HL-60 (cell line): ENCODE data around the gene UBTF.

Experiments
- DNase-seq, 2 experiments: peaks; one replicate each; pipeline ENCODE4 v3.0.0-alpha.2; 2010 to 2020; ENCODE audit warnings: low read depth in 1 of 2, low spot score in 1 of 2
- H3K27ac ChIP-seq: fragments of 250-450 bp; sonication (Bioruptor Pico); replicated peaks from 2 replicates; pipeline ENCODE4 v1.5.1; 2020; ENCODE audit warnings: mild to moderate bottlenecking, moderate library complexity
- H3K27me3 ChIP-seq: fragments of 250-450 bp; sonication (Bioruptor Pico); 2 replicates; pipeline ENCODE4 v1.5.1; 2021; ENCODE audit warnings: mild to moderate bottlenecking, moderate library complexity; ENCODE audit not compliant: insufficient read depth, poor library complexity, severe bottlenecking
- H3K4me3 ChIP-seq: replicated peaks from 2 replicates; pipeline ENCODE4 v1.5.1; 2011; ENCODE audit warnings: mild to moderate bottlenecking, control low read depth, low read length; ENCODE audit not compliant: insufficient read depth
- GABPA ChIP-seq: IDR thresholded peaks from 2 replicates; pipeline ENCODE4 v1.6.1; 2012; ENCODE audit warnings: low read depth
- POLR2AphosphoS5 ChIP-seq: IDR thresholded peaks from 2 replicates; pipeline ENCODE4 v1.6.1; 2012; ENCODE audit warnings: low read depth
- SPI1 ChIP-seq: IDR thresholded peaks from 2 replicates; pipeline ENCODE4 v1.6.1; 2012; ENCODE audit warnings: low read depth, mild to moderate bottlenecking, borderline replicate concordance
- TF ChIP-seq, protein P1 (sequence below): IDR thresholded peaks from one replicate; pipeline ENCODE4 v1.5.1; 2011; ENCODE audit warnings: low read length, control low read depth, inconsistent platforms; ENCODE audit not compliant: insufficient read depth
- TF ChIP-seq, protein P2 (sequence below): IDR thresholded peaks from 2 replicates; pipeline ENCODE4 v1.6.1; 2012; ENCODE audit warnings: low read depth; ENCODE audit not compliant: insufficient replicate concordance

UBTF gene

DNA sequence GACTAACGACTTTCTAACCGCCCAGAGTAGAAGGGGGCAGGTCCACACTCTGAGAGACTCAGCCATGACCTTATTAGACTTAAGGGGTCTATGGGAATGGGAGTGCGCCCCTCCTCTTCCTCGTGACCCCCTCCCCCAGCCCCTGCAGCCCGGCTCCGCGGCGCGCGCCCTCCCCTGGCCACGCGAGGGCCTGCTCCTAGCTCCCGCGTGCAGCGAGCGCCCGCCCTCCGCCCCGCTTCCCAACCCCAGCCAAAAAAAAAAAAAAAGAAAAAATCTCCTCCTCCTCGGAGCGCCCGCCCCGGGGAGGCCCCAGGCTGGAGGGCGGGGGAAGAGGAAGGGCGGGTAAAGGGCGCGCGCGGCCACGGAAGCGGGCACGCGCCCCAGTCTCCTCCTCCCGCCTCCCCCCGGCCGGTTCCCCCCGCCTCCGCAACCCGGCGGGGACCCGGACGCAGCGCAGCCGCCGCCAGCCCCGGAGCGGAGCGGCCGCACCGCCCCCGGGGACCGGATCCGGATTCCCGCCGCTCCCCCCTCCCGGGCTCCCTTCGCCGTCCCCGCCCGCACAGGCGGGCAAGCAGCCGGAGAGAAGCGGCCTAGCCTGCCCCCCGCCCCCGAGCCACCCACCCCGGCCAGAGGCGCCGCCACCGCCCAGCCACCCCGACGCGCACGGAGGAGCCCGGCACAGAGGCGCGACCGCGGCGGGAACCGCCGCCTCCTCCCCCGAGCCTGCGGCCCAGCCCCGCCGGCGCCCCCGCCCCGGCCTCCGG, 949 bp downstream of the UBTF start:
- no peaks in the 10 kb centered on the region for H3K27me3 ChIP-seq
- peak overlapping the region; percentile 91 for H3K27ac ChIP-seq
- peak overlapping the region; percentile 67 for H3K4me3 ChIP-seq
- TF ChIP-seq SPI1 (peak; percentile 42; the same call in 1 of the 2 replicates), POLR2AphosphoS5 (peak; percentile 32), GABPA (0 out of 2 replicates have a peak, but pooled peaks have one; percentile 12)
- TF ChIP-seq, protein P1, sequence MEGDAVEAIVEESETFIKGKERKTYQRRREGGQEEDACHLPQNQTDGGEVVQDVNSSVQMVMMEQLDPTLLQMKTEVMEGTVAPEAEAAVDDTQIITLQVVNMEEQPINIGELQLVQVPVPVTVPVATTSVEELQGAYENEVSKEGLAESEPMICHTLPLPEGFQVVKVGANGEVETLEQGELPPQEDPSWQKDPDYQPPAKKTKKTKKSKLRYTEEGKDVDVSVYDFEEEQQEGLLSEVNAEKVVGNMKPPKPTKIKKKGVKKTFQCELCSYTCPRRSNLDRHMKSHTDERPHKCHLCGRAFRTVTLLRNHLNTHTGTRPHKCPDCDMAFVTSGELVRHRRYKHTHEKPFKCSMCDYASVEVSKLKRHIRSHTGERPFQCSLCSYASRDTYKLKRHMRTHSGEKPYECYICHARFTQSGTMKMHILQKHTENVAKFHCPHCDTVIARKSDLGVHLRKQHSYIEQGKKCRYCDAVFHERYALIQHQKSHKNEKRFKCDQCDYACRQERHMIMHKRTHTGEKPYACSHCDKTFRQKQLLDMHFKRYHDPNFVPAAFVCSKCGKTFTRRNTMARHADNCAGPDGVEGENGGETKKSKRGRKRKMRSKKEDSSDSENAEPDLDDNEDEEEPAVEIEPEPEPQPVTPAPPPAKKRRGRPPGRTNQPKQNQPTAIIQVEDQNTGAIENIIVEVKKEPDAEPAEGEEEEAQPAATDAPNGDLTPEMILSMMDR, result peak; percentile 22
- TF ChIP-seq, protein P2, sequence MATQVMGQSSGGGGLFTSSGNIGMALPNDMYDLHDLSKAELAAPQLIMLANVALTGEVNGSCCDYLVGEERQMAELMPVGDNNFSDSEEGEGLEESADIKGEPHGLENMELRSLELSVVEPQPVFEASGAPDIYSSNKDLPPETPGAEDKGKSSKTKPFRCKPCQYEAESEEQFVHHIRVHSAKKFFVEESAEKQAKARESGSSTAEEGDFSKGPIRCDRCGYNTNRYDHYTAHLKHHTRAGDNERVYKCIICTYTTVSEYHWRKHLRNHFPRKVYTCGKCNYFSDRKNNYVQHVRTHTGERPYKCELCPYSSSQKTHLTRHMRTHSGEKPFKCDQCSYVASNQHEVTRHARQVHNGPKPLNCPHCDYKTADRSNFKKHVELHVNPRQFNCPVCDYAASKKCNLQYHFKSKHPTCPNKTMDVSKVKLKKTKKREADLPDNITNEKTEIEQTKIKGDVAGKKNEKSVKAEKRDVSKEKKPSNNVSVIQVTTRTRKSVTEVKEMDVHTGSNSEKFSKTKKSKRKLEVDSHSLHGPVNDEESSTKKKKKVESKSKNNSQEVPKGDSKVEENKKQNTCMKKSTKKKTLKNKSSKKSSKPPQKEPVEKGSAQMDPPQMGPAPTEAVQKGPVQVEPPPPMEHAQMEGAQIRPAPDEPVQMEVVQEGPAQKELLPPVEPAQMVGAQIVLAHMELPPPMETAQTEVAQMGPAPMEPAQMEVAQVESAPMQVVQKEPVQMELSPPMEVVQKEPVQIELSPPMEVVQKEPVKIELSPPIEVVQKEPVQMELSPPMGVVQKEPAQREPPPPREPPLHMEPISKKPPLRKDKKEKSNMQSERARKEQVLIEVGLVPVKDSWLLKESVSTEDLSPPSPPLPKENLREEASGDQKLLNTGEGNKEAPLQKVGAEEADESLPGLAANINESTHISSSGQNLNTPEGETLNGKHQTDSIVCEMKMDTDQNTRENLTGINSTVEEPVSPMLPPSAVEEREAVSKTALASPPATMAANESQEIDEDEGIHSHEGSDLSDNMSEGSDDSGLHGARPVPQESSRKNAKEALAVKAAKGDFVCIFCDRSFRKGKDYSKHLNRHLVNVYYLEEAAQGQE, result no peak
- DNase-seq, result peak; percentile 83 to 85

DNA sequence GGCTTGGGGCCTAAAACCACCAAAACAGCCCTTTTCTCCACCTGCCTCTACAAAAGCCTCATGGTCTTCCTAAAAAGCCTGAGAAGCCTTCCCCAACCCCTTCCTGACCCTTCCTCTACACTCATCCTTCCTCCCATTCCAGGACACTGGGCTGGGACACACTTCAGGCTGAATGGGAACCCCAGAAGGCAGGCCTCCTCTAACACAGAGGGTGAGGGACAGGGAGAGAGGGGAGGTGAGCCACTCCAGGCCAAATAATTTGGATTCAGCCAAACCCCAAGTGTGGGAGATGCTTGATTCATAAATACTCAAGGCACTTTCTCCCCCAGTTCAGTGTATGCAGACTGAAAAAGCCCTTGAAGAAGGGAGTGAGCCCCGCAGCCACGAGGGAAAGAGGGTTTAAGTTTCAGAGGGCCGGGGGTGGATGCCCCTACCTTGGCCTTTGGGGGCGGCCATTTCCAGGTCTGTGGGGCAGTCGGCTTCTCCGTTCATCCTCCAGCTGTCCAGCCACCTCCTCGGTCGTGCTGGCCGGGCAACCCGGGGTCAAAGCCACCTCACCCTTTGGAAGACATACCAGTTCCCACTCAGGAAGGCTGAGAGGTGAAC, 1.6 kb downstream of the UBTF start:
- DNase-seq, result no peak
- TF ChIP-seq POLR2AphosphoS5 (no peak), GABPA (no peak), SPI1 (no peak)
- TF ChIP-seq, protein P2, result no peak
- TF ChIP-seq, protein P1, result no peak
- Histone ChIP-seq H3K27me3 (no peaks in the 10 kb centered on the region), H3K27ac (peak overlapping the region; percentile 91), H3K4me3 (peak overlapping the region; percentile 67)

DNA sequence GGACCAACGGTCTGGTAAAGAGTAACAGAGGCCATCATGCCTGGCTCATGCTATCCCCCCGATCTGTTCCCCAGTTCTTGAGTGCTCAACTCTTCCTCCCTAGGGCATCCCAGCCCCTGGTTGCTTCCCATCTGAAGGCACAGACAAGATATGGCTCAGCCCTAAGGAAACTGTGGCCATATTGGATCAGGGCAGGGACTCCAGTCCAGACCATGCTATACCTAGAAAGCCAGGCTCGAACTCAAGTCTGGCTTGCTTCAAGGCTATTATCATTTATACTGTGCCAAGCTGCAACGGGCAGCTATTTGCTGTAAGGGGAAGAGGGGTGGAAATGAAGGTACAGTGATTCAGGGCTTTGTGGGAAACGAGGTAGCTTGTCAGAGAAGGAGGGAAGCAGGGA, 2.8 kb downstream of the UBTF start:
- no peak for DNase-seq
- no peak overlapping the region for H3K27ac ChIP-seq
- TF ChIP-seq GABPA (no peak), POLR2AphosphoS5 (no peak), SPI1 (no peak)
- TF ChIP-seq, protein P2, result no peak
- TF ChIP-seq, protein P1, result no peak
- H3K27me3 ChIP-seq, result no peaks in the 10 kb centered on the region
- peak overlapping the region; percentile 67 for H3K4me3 ChIP-seq
